H9 (cell line): Measurements from ENCODE around the gene TAF13. TPM values are rescaled to one million over a fixed set of nuclear protein-coding genes. Genes with fewer than 3 reads are reported as not detected.

ENCODE experiments used
- DNase-seq: peaks from one replicate; pipeline ENCODE4 v3.0.0-alpha.2; 2017
- H2AFZ ChIP-seq: one replicate; pipeline ENCODE4 v1.6.1; 2013; ENCODE audit warnings: mild to moderate bottlenecking, low read length, control low read depth, moderate library complexity
- H2AK5ac ChIP-seq: 2 replicates; pipeline ENCODE4 v1.6.1; 2013; ENCODE audit warnings: low read length, control low read depth, mixed read lengths; ENCODE audit not compliant: insufficient read length
- H2BK120ac ChIP-seq: one replicate; pipeline ENCODE4 v1.6.1; 2013; ENCODE audit warnings: low read depth, mild to moderate bottlenecking, low read length, control low read depth, inconsistent platforms; ENCODE audit not compliant: poor library complexity, severe bottlenecking
- H2BK12ac ChIP-seq: 2 replicates; pipeline ENCODE4 v1.6.1; 2013; ENCODE audit warnings: low read length, control low read depth, mixed read lengths, low read depth; ENCODE audit not compliant: insufficient read length
- H2BK15ac ChIP-seq: 2 replicates; pipeline ENCODE4 v1.6.1; 2013; ENCODE audit warnings: low read depth, low read length, control low read depth
- H2BK20ac ChIP-seq: one replicate; pipeline ENCODE4 v1.6.1; 2013; ENCODE audit warnings: low read depth, mild to moderate bottlenecking, low read length, control low read depth, inconsistent platforms; ENCODE audit not compliant: poor library complexity, severe bottlenecking
- H2BK5ac ChIP-seq: 2 replicates; pipeline ENCODE4 v1.6.1; 2013; ENCODE audit warnings: low read length, control low read depth, mixed read lengths; ENCODE audit not compliant: insufficient read length
- H3K14ac ChIP-seq: 2 replicates; pipeline ENCODE4 v1.6.1; 2013; ENCODE audit warnings: low read length, control low read depth; ENCODE audit not compliant: insufficient read depth
- H3K18ac ChIP-seq: 2 replicates; pipeline ENCODE4 v1.6.1; 2013; ENCODE audit warnings: low read depth, mild to moderate bottlenecking, mixed read lengths, low read length, control low read depth; ENCODE audit not compliant: insufficient read length
- H3K23ac ChIP-seq: 2 replicates; pipeline ENCODE4 v1.6.1; 2013; ENCODE audit warnings: low read length, control low read depth, mixed read lengths, low read depth; ENCODE audit not compliant: insufficient read length
- H3K23me2 ChIP-seq: 2 replicates; pipeline ENCODE4 v1.6.1; 2013; ENCODE audit warnings: low read depth, mild to moderate bottlenecking, mixed read lengths, low read length, control low read depth; ENCODE audit not compliant: insufficient read length, poor library complexity, severe bottlenecking
- H3K27ac ChIP-seq: 2 replicates; pipeline ENCODE4 v1.5.1; 2013; ENCODE audit warnings: low read length, control low read depth, mixed read lengths, low read depth; ENCODE audit not compliant: insufficient read length
- H3K27me3 ChIP-seq: 2 replicates; pipeline ENCODE4 v1.6.1; 2013; ENCODE audit warnings: low read length, control low read depth, inconsistent platforms; ENCODE audit not compliant: insufficient read depth
- H3K4ac ChIP-seq: 2 replicates; pipeline ENCODE4 v1.6.1; 2013; ENCODE audit warnings: low read depth, mild to moderate bottlenecking, control low read depth, inconsistent platforms, low read length, moderate library complexity
- H3K4me1 ChIP-seq: 2 replicates; pipeline ENCODE4 v1.6.1; 2013; ENCODE audit warnings: low read length, control low read depth, inconsistent platforms; ENCODE audit not compliant: insufficient read depth
- H3K4me2 ChIP-seq: 2 replicates; pipeline ENCODE4 v1.6.1; 2013; ENCODE audit warnings: low read length, control low read depth, mixed read lengths; ENCODE audit not compliant: insufficient read length, insufficient read depth
- H3K56ac ChIP-seq: 2 replicates; pipeline ENCODE4 v1.6.1; 2013; ENCODE audit warnings: low read depth, mild to moderate bottlenecking, mixed read lengths, low read length, control low read depth; ENCODE audit not compliant: insufficient read length
- H3K79me1 ChIP-seq: 2 replicates; pipeline ENCODE4 v1.6.1; 2013; ENCODE audit warnings: low read depth, mild to moderate bottlenecking, moderate library complexity, low read length, control low read depth, inconsistent platforms; ENCODE audit not compliant: insufficient read depth, poor library complexity, severe bottlenecking
- H3K79me2 ChIP-seq: 2 replicates; pipeline ENCODE4 v1.6.1; 2013; ENCODE audit warnings: low read length, control low read depth, inconsistent platforms; ENCODE audit not compliant: insufficient read depth
- H3K9ac ChIP-seq: 2 replicates; pipeline ENCODE4 v1.6.1; 2013; ENCODE audit warnings: low read length, control low read depth, mixed read lengths; ENCODE audit not compliant: insufficient read length; ENCODE audit errors: extremely low read depth
- H3K9me3 ChIP-seq: one replicate; pipeline ENCODE4 v1.6.1; 2013; ENCODE audit warnings: low read depth, low read length, inconsistent platforms; ENCODE audit not compliant: control insufficient read depth
- H3T11ph ChIP-seq: one replicate; pipeline ENCODE4 v1.6.1; 2013; ENCODE audit warnings: mild to moderate bottlenecking, low read length, control low read depth, inconsistent platforms
- H4K20me1 ChIP-seq: one replicate; pipeline ENCODE4 v1.6.1; 2013; ENCODE audit not compliant: control insufficient read depth, insufficient read length, insufficient read depth
- H4K5ac ChIP-seq: 2 replicates; pipeline ENCODE4 v1.6.1; 2013; ENCODE audit warnings: low read depth, mild to moderate bottlenecking, mixed read lengths, low read length, control low read depth; ENCODE audit not compliant: insufficient read length
- H4K8ac ChIP-seq: replicated peaks from 2 replicates; pipeline ENCODE4 v1.6.1; 2013; ENCODE audit warnings: low read length, control low read depth, mixed read lengths, low read depth; ENCODE audit not compliant: insufficient read length
- H4K91ac ChIP-seq: 2 replicates; pipeline ENCODE4 v1.6.1; 2013; ENCODE audit warnings: low read depth, mild to moderate bottlenecking, moderate library complexity, mixed read lengths, low read length, control low read depth; ENCODE audit not compliant: insufficient read length
- H3K27ac Mint-ChIP-seq, 3 experiments: 2 replicates in 2 of 3; 3 replicates in 1 of 3; pipeline ENCODE4 v1.8.0; 2020 to 2021; ENCODE audit warnings: mixed read lengths in 3 of 3, mild to moderate bottlenecking in 1 of 3, moderate library complexity in 1 of 3
- H3K27me3 Mint-ChIP-seq: 2 replicates; pipeline ENCODE4 v1.8.0; 2021; ENCODE audit warnings: low read depth, mild to moderate bottlenecking, moderate library complexity, mixed read lengths
- H3K36me3 Mint-ChIP-seq, 3 experiments: 2 replicates in 2 of 3; 3 replicates in 1 of 3; pipeline ENCODE4 v1.8.0; 2020 to 2021; ENCODE audit warnings: low read depth in 3 of 3, mixed read lengths in 3 of 3; ENCODE audit not compliant: insufficient read depth in 1 of 3
- H3K4me1 Mint-ChIP-seq, 2 experiments: 2 replicates each; pipeline ENCODE4 v1.8.0; 2020; ENCODE audit warnings: mixed read lengths in 2 of 2
- H3K4me3 Mint-ChIP-seq, 2 experiments: 2 replicates in 1 of 2; 3 replicates in 1 of 2; pipeline ENCODE4 v1.8.0; 2020 to 2021; ENCODE audit warnings: mild to moderate bottlenecking in 2 of 2, mixed read lengths in 2 of 2, moderate library complexity in 1 of 2
- H3K9me3 Mint-ChIP-seq, 2 experiments: 2 replicates in 1 of 2; 3 replicates in 1 of 2; pipeline ENCODE4 v1.8.0; 2020; ENCODE audit warnings: mild to moderate bottlenecking in 2 of 2, mixed read lengths in 2 of 2, moderate library complexity in 1 of 2
- WGBS: extraction: QIAGEN DNeasy Blood & Tissue Kit; methylation state at CpG from one replicate; pipeline ENCODE4 v1.1.7; 2013; ENCODE audit warnings: missing lambda C conversion rate, low lambda C conversion rate, mixed read lengths; ENCODE audit not compliant: insufficient read length; ENCODE audit errors: extremely low coverage; 5-methylcytosine and 5-hydroxymethylcytosine counted together
- total RNA-seq: library from RNA; stranded (reverse); gene quantifications from 2 replicates; pipeline ENCODE4 v1.2.1, GENCODE V29; 2021
- TF ChIP-seq, protein P1 (sequence below): fragments of 200-600 bp; sonication (generic); conservative IDR thresholded peaks from 3 replicates; pipeline ENCODE4 v1.8.0; 2021; ENCODE audit warnings: antibody characterized with exemption, mild to moderate bottlenecking

Gene TAF13
- total RNA-seq, 1 experiment from 2014 or later: 50.9 TPM

DNA sequence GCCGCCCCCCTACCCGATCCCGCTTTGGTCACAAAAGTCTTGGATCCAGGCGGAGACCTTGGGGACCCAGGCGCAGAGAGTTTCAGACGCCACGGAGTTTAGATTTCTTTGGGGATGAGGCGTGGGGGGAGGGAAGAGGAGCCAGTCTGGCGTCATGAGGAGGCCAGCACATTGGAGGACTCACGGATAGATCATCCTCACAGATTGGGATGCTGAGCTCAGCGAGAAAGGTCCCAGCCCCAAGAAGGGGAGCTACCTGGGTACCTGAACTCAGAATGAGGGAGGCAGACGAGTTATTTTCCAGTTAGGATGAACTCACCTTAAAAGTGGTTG lies 38.5 kb upstream of the TAF13 start:
- no peak overlapping the region for H2BK20ac ChIP-seq
- no peak overlapping the region for H3K56ac ChIP-seq
- H3K4ac ChIP-seq: no peak overlapping the region
- H3K27ac Mint-ChIP-seq: no peak overlapping the region
- no peak overlapping the region for H2BK15ac ChIP-seq
- no peak overlapping the region for H3K27ac ChIP-seq
- no peak overlapping the region for H2AK5ac ChIP-seq
- no peak overlapping the region for H2BK120ac ChIP-seq
- DNase-seq: no peak
- no peak overlapping the region for H3K23ac ChIP-seq
- no peak overlapping the region for H4K5ac ChIP-seq
- H3K79me2 ChIP-seq: no peaks in the 10 kb centered on the region
- TF ChIP-seq, protein P1, sequence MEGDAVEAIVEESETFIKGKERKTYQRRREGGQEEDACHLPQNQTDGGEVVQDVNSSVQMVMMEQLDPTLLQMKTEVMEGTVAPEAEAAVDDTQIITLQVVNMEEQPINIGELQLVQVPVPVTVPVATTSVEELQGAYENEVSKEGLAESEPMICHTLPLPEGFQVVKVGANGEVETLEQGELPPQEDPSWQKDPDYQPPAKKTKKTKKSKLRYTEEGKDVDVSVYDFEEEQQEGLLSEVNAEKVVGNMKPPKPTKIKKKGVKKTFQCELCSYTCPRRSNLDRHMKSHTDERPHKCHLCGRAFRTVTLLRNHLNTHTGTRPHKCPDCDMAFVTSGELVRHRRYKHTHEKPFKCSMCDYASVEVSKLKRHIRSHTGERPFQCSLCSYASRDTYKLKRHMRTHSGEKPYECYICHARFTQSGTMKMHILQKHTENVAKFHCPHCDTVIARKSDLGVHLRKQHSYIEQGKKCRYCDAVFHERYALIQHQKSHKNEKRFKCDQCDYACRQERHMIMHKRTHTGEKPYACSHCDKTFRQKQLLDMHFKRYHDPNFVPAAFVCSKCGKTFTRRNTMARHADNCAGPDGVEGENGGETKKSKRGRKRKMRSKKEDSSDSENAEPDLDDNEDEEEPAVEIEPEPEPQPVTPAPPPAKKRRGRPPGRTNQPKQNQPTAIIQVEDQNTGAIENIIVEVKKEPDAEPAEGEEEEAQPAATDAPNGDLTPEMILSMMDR: no peak
- no peaks in the 10 kb centered on the region for H4K20me1 ChIP-seq
- H3K4me2 ChIP-seq: peak overlapping the region; percentile 44
- H2AFZ ChIP-seq: no peak overlapping the region
- H3K27me3 ChIP-seq: peaks cover 23% of the 10 kb centered on the region; the same call in 1 of the 2 replicates
- H3K4me1 Mint-ChIP-seq: peaks cover 11 to 17% of the 10 kb centered on the region in 2 experiments
- no peak overlapping the region for H4K8ac ChIP-seq
- peak overlapping the region; percentile 62 to 85 for H3K4me3 Mint-ChIP-seq
- no peaks in the 10 kb centered on the region for H3K9me3 ChIP-seq
- no peaks in the 10 kb centered on the region for H3K36me3 Mint-ChIP-seq
- H4K91ac ChIP-seq: no peak overlapping the region
- no peak overlapping the region for H2BK12ac ChIP-seq
- H3K4me1 ChIP-seq: no peaks in the 10 kb centered on the region
- no peaks in the 10 kb centered on the region for H3K9me3 Mint-ChIP-seq
- H3T11ph ChIP-seq: no peak overlapping the region
- no peak overlapping the region for H3K9ac ChIP-seq
- no peak overlapping the region for H2BK5ac ChIP-seq
- no peak overlapping the region for H3K14ac ChIP-seq
- no CpG with 5 or more reads among the region's 12 CpGs for WGBS
- no peak overlapping the region for H3K18ac ChIP-seq
- H3K23me2 ChIP-seq: peaks cover 13% of the 10 kb centered on the region
- no peaks in the 10 kb centered on the region for H3K79me1 ChIP-seq
- H3K27me3 Mint-ChIP-seq: peaks cover 76% of the 10 kb centered on the region
